ENCODE data around the gene DSP. TPM values are rescaled to one million over a fixed set of nuclear protein-coding genes. Genes with fewer than 3 reads are reported as not detected.
A peak's percentile ranks its signal among the peaks of the same experiment; 100 is the strongest.

DSP gene
- total and polyA plus RNA-seq, 2 donors = 40.7 to 64.6 TPM

DNA sequence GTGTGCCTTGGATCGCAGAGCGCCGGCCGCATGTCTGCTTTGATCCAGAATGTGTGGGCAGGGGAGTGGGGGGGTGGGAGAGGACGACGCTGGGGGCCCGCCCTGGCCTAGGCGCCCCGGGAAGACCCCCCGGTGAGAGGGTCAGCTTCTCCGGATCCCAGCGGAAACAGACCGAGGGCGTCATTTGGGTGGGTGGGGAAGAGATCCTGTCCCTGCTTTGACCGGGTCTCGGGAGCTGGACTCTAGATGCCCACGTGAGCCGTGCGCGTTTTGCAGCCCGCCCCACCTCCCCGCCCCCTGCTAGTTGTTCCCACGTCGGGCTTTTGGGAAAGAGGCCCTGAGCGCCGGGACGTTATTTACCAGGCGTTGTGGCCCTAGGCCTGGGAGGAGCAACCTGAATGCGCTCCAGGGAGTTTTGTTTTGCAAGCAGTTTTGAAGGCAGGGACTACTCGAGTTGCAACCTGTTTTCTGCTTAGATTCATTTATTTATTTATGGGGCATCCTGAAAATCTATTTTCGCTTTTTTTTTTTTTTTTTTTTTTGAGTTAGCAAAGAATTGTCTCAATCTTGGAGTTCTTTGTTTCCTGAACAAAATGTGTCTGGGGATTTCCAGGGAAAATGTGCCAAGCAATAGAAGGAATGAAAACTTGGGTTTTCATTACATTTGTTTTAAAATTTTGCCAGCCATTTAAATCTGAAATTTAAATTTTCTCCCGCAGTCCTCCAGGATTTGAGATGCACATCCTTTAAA, 1.6 kb downstream of the DSP start:
- 5% methylated on average over 32 of the region's 32 CpGs for WGBS
- H3K27ac ChIP-seq (ENCODE audit: low read depth in 1 of 2, low read length in 1 of 2) = peak overlapping the region; percentile 24 to 77

GRCh38 chr6:7543789-7544424, 2.4 kb downstream of the DSP start:
- Histone ChIP-seq H3K4me1 (ENCODE audit: control insufficient read depth in 2 of 2, insufficient read depth in 2 of 2, low read length in 2 of 2) (peaks cover 4 to 14% of the 10 kb centered on the region in 2 donors), H3K36me3 (ENCODE audit: control insufficient read depth in 2 of 2, insufficient read depth in 2 of 2, low read length in 1 of 2) (no peaks in the 10 kb centered on the region), H3K27ac (ENCODE audit: low read depth in 1 of 2, low read length in 1 of 2) (peak overlapping the region; percentile 20 to 70), H3K27me3 (ENCODE audit: control insufficient read depth in 2 of 2, insufficient read depth in 1 of 2, low read length in 1 of 2) (peaks cover 52 to 95% of the 10 kb centered on the region in 2 donors), H3K9me3 (ENCODE audit: control insufficient read depth in 2 of 2, insufficient read depth in 1 of 2, low read length in 1 of 2) (peaks cover 0 to 3% of the 10 kb centered on the region in 2 donors), H3K4me3 (ENCODE audit: low read length in 2 of 2) (peak overlapping the region; percentile 19 to 25)
- 33% methylated on average over 13 of the region's 13 CpGs for WGBS
- DNase-seq (ENCODE audit: low read depth in 6 of 9, low spot score in 9 of 9) = peak in 1 of 9 donors; percentile 10

More for the DNA sequence above, 1.6 kb downstream of the DSP start:
- Histone ChIP-seq H3K27me3 (ENCODE audit: control insufficient read depth in 2 of 2, insufficient read depth in 1 of 2, low read length in 1 of 2) (peaks cover 60 to 95% of the 10 kb centered on the region in 2 donors), H3K4me1 (ENCODE audit: control insufficient read depth in 2 of 2, insufficient read depth in 2 of 2, low read length in 2 of 2) (peaks cover 4 to 14% of the 10 kb centered on the region in 2 donors), H3K9me3 (ENCODE audit: control insufficient read depth in 2 of 2, insufficient read depth in 1 of 2, low read length in 1 of 2) (peaks cover 0 to 3% of the 10 kb centered on the region in 2 donors), H3K4me3 (ENCODE audit: low read length in 2 of 2) (peak overlapping the region; percentile 42 to 48), H3K36me3 (ENCODE audit: control insufficient read depth in 2 of 2, insufficient read depth in 2 of 2, low read length in 1 of 2) (no peaks in the 10 kb centered on the region)
- peak in 1 of 9 donors; percentile 25 for DNase-seq (ENCODE audit: low read depth in 6 of 9, low spot score in 9 of 9)

DNA sequence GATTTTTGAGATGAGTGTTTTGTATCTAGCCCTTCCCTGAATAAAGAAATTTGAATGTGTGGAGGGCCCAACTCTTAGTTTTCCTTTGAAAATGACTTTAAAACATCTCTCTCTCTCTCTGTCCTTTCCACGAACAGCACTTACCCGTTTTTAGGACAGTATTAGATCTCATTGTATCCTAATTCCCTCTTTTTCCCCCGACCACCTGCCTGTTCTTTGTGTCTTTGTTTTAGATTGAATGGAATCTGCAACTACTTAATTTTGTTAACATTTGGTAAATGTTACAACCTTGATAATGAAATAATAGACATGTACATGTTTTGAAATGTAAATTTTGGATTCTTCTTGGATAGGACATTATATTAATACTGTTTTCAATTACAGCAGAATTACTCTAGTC, 3.1 kb downstream of the DSP start:
- Histone ChIP-seq H3K27me3 (ENCODE audit: control insufficient read depth in 2 of 2, insufficient read depth in 1 of 2, low read length in 1 of 2) (peaks cover 48 to 90% of the 10 kb centered on the region in 2 donors), H3K27ac (ENCODE audit: low read depth in 1 of 2, low read length in 1 of 2) (peak overlapping the region in 1 of 2 donors; percentile 52), H3K4me1 (ENCODE audit: control insufficient read depth in 2 of 2, insufficient read depth in 2 of 2, low read length in 2 of 2) (peaks cover 4 to 14% of the 10 kb centered on the region in 2 donors), H3K4me3 (ENCODE audit: low read length in 2 of 2) (no peak overlapping the region), H3K9me3 (ENCODE audit: control insufficient read depth in 2 of 2, insufficient read depth in 1 of 2, low read length in 1 of 2) (peaks cover 0 to 3% of the 10 kb centered on the region in 2 donors), H3K36me3 (ENCODE audit: control insufficient read depth in 2 of 2, insufficient read depth in 2 of 2, low read length in 1 of 2) (no peaks in the 10 kb centered on the region)
- 95% methylated on average over 3 of the region's 3 CpGs for WGBS
- no peak for DNase-seq (ENCODE audit: low read depth in 6 of 9, low spot score in 9 of 9)

DNA sequence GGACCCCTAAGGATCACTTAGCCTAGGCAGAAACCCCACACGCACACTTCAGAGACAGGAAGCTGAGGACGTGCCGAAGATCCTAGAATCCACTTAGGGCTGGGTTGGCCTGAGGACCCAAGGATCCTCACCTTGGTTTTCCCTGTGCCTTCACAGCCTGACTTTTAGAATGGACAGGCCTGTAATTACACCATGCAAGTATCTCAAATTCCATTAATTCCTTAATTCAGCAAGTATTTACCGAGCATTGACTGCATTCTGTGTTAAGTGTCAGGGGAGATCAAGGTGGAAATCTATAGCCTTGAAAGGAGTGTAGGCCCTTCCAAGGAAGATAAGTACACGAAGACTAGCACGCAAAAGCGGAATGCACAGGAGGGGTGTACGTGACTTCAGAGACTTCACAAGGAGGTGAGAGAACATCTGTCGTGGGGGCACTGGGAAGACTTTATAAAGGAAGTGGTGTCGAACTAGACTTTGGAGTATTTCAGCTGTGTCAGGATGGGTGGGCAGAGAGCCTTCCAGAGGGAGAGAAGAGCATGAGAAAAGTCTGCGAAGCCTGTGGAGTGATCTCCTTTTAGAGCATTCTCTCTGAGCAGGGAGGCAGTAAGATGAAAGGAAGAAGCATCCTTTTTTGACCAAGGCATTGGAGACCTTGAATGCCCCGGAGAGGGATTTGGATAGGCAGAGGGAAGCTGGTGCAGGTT, 4.0 kb downstream of the DSP start:
- peak overlapping the region in 1 of 2 donors; percentile 8 for H3K27ac ChIP-seq (ENCODE audit: low read depth in 1 of 2, low read length in 1 of 2)
- no peak for DNase-seq (ENCODE audit: low read depth in 6 of 9, low spot score in 9 of 9)
- H3K36me3 ChIP-seq (ENCODE audit: control insufficient read depth in 2 of 2, insufficient read depth in 2 of 2, low read length in 1 of 2) = no peaks in the 10 kb centered on the region
- peaks cover 4 to 14% of the 10 kb centered on the region in 2 donors for H3K4me1 ChIP-seq (ENCODE audit: control insufficient read depth in 2 of 2, insufficient read depth in 2 of 2, low read length in 2 of 2)
- 92% methylated on average over 12 of the region's 12 CpGs for WGBS
- H3K9me3 ChIP-seq (ENCODE audit: control insufficient read depth in 2 of 2, insufficient read depth in 1 of 2, low read length in 1 of 2) = peaks cover 0 to 2% of the 10 kb centered on the region in 2 donors
- H3K27me3 ChIP-seq (ENCODE audit: control insufficient read depth in 2 of 2, insufficient read depth in 1 of 2, low read length in 1 of 2) = peaks cover 41 to 87% of the 10 kb centered on the region in 2 donors
- H3K4me3 ChIP-seq (ENCODE audit: low read length in 2 of 2) = no peak overlapping the region

DNA sequence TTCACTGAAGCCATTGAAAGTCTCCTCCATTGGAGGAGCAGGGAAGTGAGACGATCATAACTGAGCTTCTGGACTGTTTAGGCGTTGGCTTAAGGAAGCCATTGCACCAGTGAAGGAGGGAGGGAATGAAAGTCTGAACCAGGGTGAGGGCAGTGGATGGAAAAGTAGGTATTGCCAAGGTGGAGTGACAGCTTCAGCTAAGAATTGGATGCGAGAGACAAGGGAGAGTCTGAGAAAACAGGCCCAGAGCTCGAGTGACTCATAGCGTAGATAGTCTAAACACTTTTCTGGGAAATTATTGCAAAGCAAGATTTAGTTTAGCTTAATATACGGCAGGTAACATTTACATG, 4.5 kb downstream of the DSP start:
- H3K27ac ChIP-seq (ENCODE audit: low read depth in 1 of 2, low read length in 1 of 2) = no peak overlapping the region
- no peak overlapping the region for H3K4me3 ChIP-seq (ENCODE audit: low read length in 2 of 2)
- WGBS = 93% methylated on average over 6 of the region's 6 CpGs
- H3K36me3 ChIP-seq (ENCODE audit: control insufficient read depth in 2 of 2, insufficient read depth in 2 of 2, low read length in 1 of 2) = no peaks in the 10 kb centered on the region
- peaks cover 4 to 13% of the 10 kb centered on the region in 2 donors for H3K4me1 ChIP-seq (ENCODE audit: control insufficient read depth in 2 of 2, insufficient read depth in 2 of 2, low read length in 2 of 2)
- H3K9me3 ChIP-seq (ENCODE audit: control insufficient read depth in 2 of 2, insufficient read depth in 1 of 2, low read length in 1 of 2) = no peaks in the 10 kb centered on the region
- peaks cover 36 to 82% of the 10 kb centered on the region in 2 donors for H3K27me3 ChIP-seq (ENCODE audit: control insufficient read depth in 2 of 2, insufficient read depth in 1 of 2, low read length in 1 of 2)
- no peak for DNase-seq (ENCODE audit: low read depth in 6 of 9, low spot score in 9 of 9)

- H3K27me3 ChIP-seq (ENCODE audit: control insufficient read depth in 2 of 2, insufficient read depth in 1 of 2, low read length in 1 of 2) = peaks cover 32 to 78% of the 10 kb centered on the region in 2 donors
Measured at GRCh38 chr6:7546383-7546782, 4.9 kb downstream of the DSP start.

GRCh38 chr6:7546896-7547295, 5.4 kb downstream of the DSP start:
- no peaks in the 10 kb centered on the region for H3K36me3 ChIP-seq (ENCODE audit: control insufficient read depth in 2 of 2, insufficient read depth in 2 of 2, low read length in 1 of 2)
- H3K4me3 ChIP-seq (ENCODE audit: low read length in 2 of 2) = no peak overlapping the region
- peaks cover 27 to 75% of the 10 kb centered on the region in 2 donors for H3K27me3 ChIP-seq (ENCODE audit: control insufficient read depth in 2 of 2, insufficient read depth in 1 of 2, low read length in 1 of 2)
- H3K9me3 ChIP-seq (ENCODE audit: control insufficient read depth in 2 of 2, insufficient read depth in 1 of 2, low read length in 1 of 2) = no peaks in the 10 kb centered on the region
- 84% methylated on average over 4 of the region's 4 CpGs for WGBS
- no peak for DNase-seq (ENCODE audit: low read depth in 6 of 9, low spot score in 9 of 9)
- peak overlapping the region in 1 of 2 donors; percentile 60 for H3K27ac ChIP-seq (ENCODE audit: low read depth in 1 of 2, low read length in 1 of 2)
- peaks cover 4 to 10% of the 10 kb centered on the region in 2 donors for H3K4me1 ChIP-seq (ENCODE audit: control insufficient read depth in 2 of 2, insufficient read depth in 2 of 2, low read length in 2 of 2)

More at GRCh38 chr6:7546383-7546782, 4.9 kb downstream of the DSP start:
- Histone ChIP-seq H3K36me3 (ENCODE audit: control insufficient read depth in 2 of 2, insufficient read depth in 2 of 2, low read length in 1 of 2) (no peaks in the 10 kb centered on the region), H3K4me3 (ENCODE audit: low read length in 2 of 2) (no peak overlapping the region), H3K27ac (ENCODE audit: low read depth in 1 of 2, low read length in 1 of 2) (no peak overlapping the region), H3K4me1 (ENCODE audit: control insufficient read depth in 2 of 2, insufficient read depth in 2 of 2, low read length in 2 of 2) (peaks cover 4 to 11% of the 10 kb centered on the region in 2 donors), H3K9me3 (ENCODE audit: control insufficient read depth in 2 of 2, insufficient read depth in 1 of 2, low read length in 1 of 2) (no peaks in the 10 kb centered on the region)
- WGBS = 95% methylated on average over 2 of the region's 2 CpGs
- no peak for DNase-seq (ENCODE audit: low read depth in 6 of 9, low spot score in 9 of 9)

GRCh38 chr6:7547315-7547714, 5.8 kb downstream of the DSP start:
- Histone ChIP-seq H3K4me3 (ENCODE audit: low read length in 2 of 2) (no peak overlapping the region), H3K9me3 (ENCODE audit: control insufficient read depth in 2 of 2, insufficient read depth in 1 of 2, low read length in 1 of 2) (no peaks in the 10 kb centered on the region), H3K27me3 (ENCODE audit: control insufficient read depth in 2 of 2, insufficient read depth in 1 of 2, low read length in 1 of 2) (peaks cover 23 to 70% of the 10 kb centered on the region in 2 donors), H3K27ac (ENCODE audit: low read depth in 1 of 2, low read length in 1 of 2) (peak overlapping the region in 1 of 2 donors; percentile 60), H3K4me1 (ENCODE audit: control insufficient read depth in 2 of 2, insufficient read depth in 2 of 2, low read length in 2 of 2) (peaks cover 1 to 6% of the 10 kb centered on the region in 2 donors), H3K36me3 (ENCODE audit: control insufficient read depth in 2 of 2, insufficient read depth in 2 of 2, low read length in 1 of 2) (no peaks in the 10 kb centered on the region)
- 98% methylated on average over 4 of the region's 4 CpGs for WGBS
- no peak for DNase-seq (ENCODE audit: low read depth in 6 of 9, low spot score in 9 of 9)

DNA sequence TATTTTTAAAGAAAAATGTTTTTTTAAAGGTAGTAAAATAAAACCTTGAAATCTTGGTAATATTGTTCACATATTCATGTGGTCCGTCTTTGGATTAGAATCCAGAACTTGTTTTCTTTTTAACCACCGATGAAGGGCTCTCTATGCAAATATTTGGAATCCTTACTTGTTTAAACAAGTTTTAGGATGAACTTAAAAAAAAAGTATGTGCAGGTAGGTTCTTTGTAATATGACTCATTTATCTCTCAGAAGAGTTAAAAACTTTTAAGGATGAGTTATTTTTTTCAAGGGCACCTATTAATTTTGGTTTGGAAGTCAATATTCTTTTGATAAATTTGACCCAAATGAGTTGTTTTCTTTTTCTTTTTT, 8.9 kb downstream of the DSP start:
- Histone ChIP-seq H3K27ac (ENCODE audit: low read depth in 1 of 2, low read length in 1 of 2) (no peak overlapping the region), H3K4me1 (ENCODE audit: control insufficient read depth in 2 of 2, insufficient read depth in 2 of 2, low read length in 2 of 2) (no peaks in the 10 kb centered on the region), H3K27me3 (ENCODE audit: control insufficient read depth in 2 of 2, insufficient read depth in 1 of 2, low read length in 1 of 2) (peaks cover 1 to 49% of the 10 kb centered on the region in 2 donors)

More for the DNA sequence above, 8.9 kb downstream of the DSP start:
- no peaks in the 10 kb centered on the region for H3K36me3 ChIP-seq (ENCODE audit: control insufficient read depth in 2 of 2, insufficient read depth in 2 of 2, low read length in 1 of 2)
- no peak overlapping the region for H3K4me3 ChIP-seq (ENCODE audit: low read length in 2 of 2)
- no peaks in the 10 kb centered on the region for H3K9me3 ChIP-seq (ENCODE audit: control insufficient read depth in 2 of 2, insufficient read depth in 1 of 2, low read length in 1 of 2)
- 92% methylated on average over 2 of the region's 2 CpGs for WGBS
- no peak for DNase-seq (ENCODE audit: low read depth in 6 of 9, low spot score in 9 of 9)

All from thymus (tissue), 11 donors.